K562 (cell line): ENCODE data around the gene RALB. TPM values are rescaled to one million over a fixed set of nuclear protein-coding genes. Genes with fewer than 3 reads are reported as not detected.
"Not testable (repeated sequence)": the region's sequence is repeated elsewhere in the genome, so short reads cannot be mapped to it uniquely, and the experiment has no call there.

ENCODE experiments used
- ATAC-seq: fragments of 200-7000 bp; cut with Tn5 transposase; 3 replicates; pipeline ENCODE4 v1.9.1; 2020; ENCODE audit warnings: moderate library complexity
- BruUV-seq: library from RNA; stranded (reverse); fragments of 400-500 nt; replicated peaks from 2 replicates; lab custom pipeline; 2021; lab: Mats Ljungman, UMichigan
- CTCF ChIA-PET: fragments of 300-600 bp; formaldehyde crosslinking; extraction: SDS; loops from one replicate; lab custom pipeline; 2021; ENCODE audit warnings: low intra/inter-chr PET ratio; lab: Yijun Ruan, JAX
- POLR2A ChIA-PET: fragments of 300-600, 350-650 bp; sonication (Branson Sonifier 250); formaldehyde crosslinking; extraction: SDS; loops from one replicate; lab custom pipeline; 2021; ENCODE audit warnings: antibody characterized with exemption, inconsistent platforms; lab: Yijun Ruan, JAX
- DNase-seq, 4 experiments: peaks; one replicate each; pipeline versions ENCODE4 v3.0.0 to v3.0.0-alpha.2; 2011 to 2018; ENCODE audit warnings: low spot score in 3 of 4, mixed read lengths in 3 of 4; ENCODE audit errors: extremely low read depth in 1 of 4
- FAIRE-seq: peaks from 2 replicates; lab custom pipeline; 2011; peaks lifted over from hg19 to GRCh38; lab: Jason Lieb, UNC
- H2AFZ ChIP-seq: 2 replicates; pipeline ENCODE4 v1.6.0; 2011; ENCODE audit warnings: low read depth, low read length, control low read depth, inconsistent platforms
- H3K27ac ChIP-seq: fragments of 200-600 bp; 3 replicates; pipeline ENCODE4 v1.8.0; 2011; ENCODE audit warnings: low read depth, mild to moderate bottlenecking, control low read depth, inconsistent platforms, low read length, moderate library complexity, mixed read lengths; ENCODE audit errors: extremely low read depth
- H3K27me3 ChIP-seq, 2 experiments: fragments of 300-600 bp in 1 of 2; 2 replicates in 1 of 2; 3 replicates in 1 of 2; pipeline versions ENCODE4 v1.6.0 to v1.8.0; 2011; ENCODE audit warnings: inconsistent platforms in 2 of 2, low read length in 2 of 2, mild to moderate bottlenecking in 1 of 2, mixed read lengths in 1 of 2, moderate library complexity in 1 of 2; ENCODE audit not compliant: control insufficient read depth in 2 of 2, insufficient read depth in 2 of 2
- H3K36me3 ChIP-seq: fragments of 300-600 bp; 3 replicates; pipeline ENCODE4 v1.8.0; 2011; ENCODE audit warnings: mild to moderate bottlenecking, low read length, inconsistent platforms; ENCODE audit not compliant: control insufficient read depth, insufficient read depth
- H3K4me1 ChIP-seq, 2 experiments: fragments of 200-600 bp in 1 of 2; replicated peaks in 1 of 2; 2 replicates in 1 of 2; 3 replicates in 1 of 2; pipeline versions ENCODE4 v1.5.1 to v1.8.0; 2011; ENCODE audit warnings: inconsistent platforms in 2 of 2, low read length in 2 of 2, mild to moderate bottlenecking in 1 of 2, mixed read lengths in 1 of 2, moderate library complexity in 1 of 2; ENCODE audit not compliant: control insufficient read depth in 2 of 2, insufficient read depth in 2 of 2
- H3K4me2 ChIP-seq: 2 replicates; pipeline ENCODE4 v1.6.1; 2011; ENCODE audit warnings: low read length, control low read depth, inconsistent platforms, mixed read lengths; ENCODE audit not compliant: insufficient read depth
- H3K4me3 ChIP-seq: fragments of 200-600 bp; sonication (generic), shearing (Covaris generic); 2 replicates; pipeline ENCODE4 v1.5.1; 2016; ENCODE audit warnings: control low read depth, inconsistent platforms
- H3K79me2 ChIP-seq: fragments of 200-600 bp; 3 replicates; pipeline ENCODE4 v1.8.0; 2011; ENCODE audit warnings: low read length, inconsistent platforms; ENCODE audit not compliant: control insufficient read depth, insufficient read depth
- H3K9ac ChIP-seq, 2 experiments: 2 replicates each; pipeline versions ENCODE4 v1.6.0 to v1.6.1; 2011; ENCODE audit warnings: low read depth in 2 of 2, low read length in 2 of 2, control low read depth in 1 of 2, inconsistent platforms in 1 of 2, mild to moderate bottlenecking in 1 of 2, mixed read lengths in 1 of 2; ENCODE audit not compliant: insufficient read depth in 1 of 2
- H3K9me1 ChIP-seq: one replicate; pipeline ENCODE4 v1.6.0; 2011; ENCODE audit warnings: inconsistent platforms, mild to moderate bottlenecking, low read length, moderate library complexity; ENCODE audit not compliant: control insufficient read depth, insufficient read depth
- H3K9me3 ChIP-seq: replicated peaks from 2 replicates; pipeline ENCODE4 v1.5.1; 2011; ENCODE audit warnings: low read depth, low read length, inconsistent platforms; ENCODE audit not compliant: control insufficient read depth, insufficient read depth
- H4K20me1 ChIP-seq: replicated peaks from 2 replicates; pipeline ENCODE4 v1.6.1; 2011; ENCODE audit warnings: low read length, inconsistent platforms, mixed read lengths; ENCODE audit not compliant: control insufficient read depth, insufficient read depth
- KAT8 ChIP-seq: fragments of 450-650 bp; IDR thresholded peaks from 2 replicates; pipeline ENCODE4 v1.6.1; 2016; ENCODE audit warnings: low read depth, mild to moderate bottlenecking
- MEF2A ChIP-seq: IDR thresholded peaks from 2 replicates; pipeline ENCODE4 v1.6.1; 2011; ENCODE audit warnings: low read depth, mild to moderate bottlenecking, low read length, moderate library complexity; ENCODE audit not compliant: control insufficient read depth
- PCBP1 ChIP-seq: fragments of 200-400 bp; formaldehyde crosslinking; IDR thresholded peaks from 2 replicates; pipeline ENCODE4 v1.6.1; 2018; ENCODE audit warnings: mild to moderate bottlenecking, low read depth, low read length; ENCODE audit not compliant: poor library complexity, severe bottlenecking
- POLR2B ChIP-seq: fragments of 450-650 bp; IDR thresholded peaks from 2 replicates; pipeline ENCODE4 v1.6.1; 2018; ENCODE audit warnings: low read depth; ENCODE audit not compliant: partially characterized antibody
- POU5F1 ChIP-seq: fragments of 150-350 bp; IDR thresholded peaks from 2 replicates; pipeline ENCODE4 v1.6.1; 2014; ENCODE audit warnings: borderline replicate concordance, low read length, low read depth, mild to moderate bottlenecking; ENCODE audit not compliant: partially characterized antibody
- PTTG1 ChIP-seq: fragments of 450-650 bp; IDR thresholded peaks from 2 replicates; pipeline ENCODE4 v1.6.1; 2016; ENCODE audit warnings: low read depth, mild to moderate bottlenecking, missing genetic modification characterization, missing compliant biosample characterization
- SMARCB1 ChIP-seq: IDR thresholded peaks from 2 replicates; pipeline ENCODE4 v1.6.1; 2011; ENCODE audit warnings: improper control_type of control experiment, low read depth; ENCODE audit not compliant: insufficient read length
- TGIF2 ChIP-seq: sonication (generic); formaldehyde crosslinking; IDR thresholded peaks from 2 replicates; pipeline ENCODE4 v1.8.1; 2022; ENCODE audit warnings: mild to moderate bottlenecking, missing genetic modification reagents, moderate library complexity
- ZNF263 ChIP-seq: sonication (generic); formaldehyde crosslinking; IDR thresholded peaks from 2 replicates; pipeline ENCODE4 v1.8.0; 2022; ENCODE audit warnings: mild to moderate bottlenecking, missing genetic modification reagents, borderline replicate concordance
- WGBS: fragments of 100-300 bp; shearing (Covaris generic); methylation state at CpG from one replicate; pipeline ENCODE4 v1.1.6; 2016; ENCODE audit warnings: low coverage, mixed read lengths; ENCODE audit not compliant: insufficient coverage; ENCODE audit errors: missing lambda C conversion rate; 5-methylcytosine and 5-hydroxymethylcytosine counted together
- in situ Hi-C: fragments of 300-500 bp; cut with MboI; formaldehyde crosslinking; loops from 4 replicates; pipeline ENCODE4 v1.15.0; 2018; ENCODE audit warnings: inconsistent platforms, mixed read lengths
- intact Hi-C: fragments of 100-400 bp; cut with micrococcal nuclease; formaldehyde crosslinking; loops from 2 replicates; pipeline ENCODE4 v1.14.2; 2022
- polyA plus RNA-seq, 8 experiments: library from polyadenylated mRNA; depleted of rRNA in 4 of 8; stranded (reverse) in 5 of 8; unstranded in 3 of 8; fragments of >200 nt; fragmentation: Nextera tagmentation in 2 of 8; fragmentation: Illumina TruSeq in 1 of 8; extraction: Ambion mirVana in 2 of 8; extraction: Trizol in 1 of 8; gene quantifications; 2 replicates each; pipeline versions ENCODE4 v1.2.1 to v1.2.3, GENCODE V29; 2011 to 2014; ENCODE audit warnings: inconsistent platforms in 1 of 8, missing spikeins in 1 of 8
- total RNA-seq, 7 experiments: library from RNA; depleted of rRNA in 6 of 7; stranded (reverse); fragments of >200 nt in 6 of 7; fragmentation: Illumina TruSeq in 2 of 7; extraction: Trizol in 2 of 7; gene quantifications; 2 replicates each; pipeline versions ENCODE4 v1.2.1 to v1.2.3, GENCODE V29; 2011 to 2021; ENCODE audit warnings: low replicate concordance in 1 of 7
- TF ChIP-seq, protein P1 (sequence below): fragments of 250-450 bp; sonication (Bioruptor Pico); IDR thresholded peaks from 2 replicates; pipeline ENCODE4 v1.5.1; 2021; ENCODE audit warnings: mild to moderate bottlenecking
- TF ChIP-seq, protein P2 (sequence below): fragments of 450-650 bp; IDR thresholded peaks from one replicate; pipeline ENCODE4 v1.6.1; 2018; ENCODE audit warnings: mild to moderate bottlenecking, moderate library complexity; ENCODE audit not compliant: partially characterized antibody

RALB gene
- total and polyA plus RNA-seq, 9 of the 15 experiments (the other 6 are each of a cell fraction or from before 2014, with no cell fraction given) = 14.8 to 65.6 (median 38.4) TPM

DNA sequence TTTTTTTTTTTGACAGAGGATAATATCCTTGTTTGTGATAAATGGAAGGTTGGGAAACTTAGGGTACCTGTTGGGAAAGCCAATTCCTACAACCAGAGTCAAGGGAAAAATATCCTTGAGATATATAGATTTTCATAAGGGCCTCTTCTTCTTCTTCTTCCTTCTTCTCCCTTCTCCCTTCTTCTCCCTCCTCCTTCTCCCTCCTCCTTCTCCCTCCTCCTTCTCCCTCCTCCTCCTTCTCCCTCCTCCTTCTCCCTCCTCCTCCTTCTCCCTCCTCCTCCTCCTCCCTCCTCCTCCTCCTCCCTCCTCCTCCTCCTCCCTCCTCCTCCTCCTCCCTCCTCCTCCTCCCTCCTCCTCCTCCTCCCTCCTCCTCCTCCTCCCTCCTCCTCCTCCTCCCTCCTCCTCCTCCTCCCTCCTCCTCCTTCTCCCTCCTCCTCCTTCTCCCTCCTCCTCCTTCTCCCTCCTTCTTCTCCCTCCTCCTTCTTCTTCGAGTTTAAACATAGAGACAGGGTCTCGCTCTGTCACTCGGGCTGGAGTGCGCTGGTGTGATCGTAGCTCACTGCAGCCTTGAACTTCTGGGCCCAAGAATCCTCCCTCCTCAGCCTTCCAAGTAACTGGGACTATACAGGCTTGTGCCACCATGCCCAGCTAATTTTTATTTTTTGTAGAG is 68.4 kb downstream of the RALB start:
- H3K9ac ChIP-seq, ATAC-seq, in situ Hi-C loops, intact Hi-C loops, H3K36me3 ChIP-seq, H3K4me2 ChIP-seq, H3K9me3 ChIP-seq, H3K27ac ChIP-seq, DNase-seq, H2AFZ ChIP-seq, H3K4me3 ChIP-seq, H3K9me1 ChIP-seq, BruUV-seq, POLR2A ChIA-PET, FAIRE-seq, H3K79me2 ChIP-seq, CTCF ChIA-PET: not testable (repeated sequence)
- H3K4me1 ChIP-seq = peaks cover 10 to 14% of the 10 kb centered on the region in 2 experiments; a peak in 4 of 5 replicates
- H4K20me1 ChIP-seq = peaks cover 19% of the 10 kb centered on the region; the same call in 1 of the 2 replicates
- peak; percentile 97 for TF ChIP-seq ZNF263 (CRISPR knock-in tag)
- TF ChIP-seq PCBP1 = peak; percentile 48
- peaks cover 37 to 81% of the 10 kb centered on the region in 2 experiments for H3K27me3 ChIP-seq
- WGBS = 47% methylated on average over 5 of the region's 5 CpGs

DNA sequence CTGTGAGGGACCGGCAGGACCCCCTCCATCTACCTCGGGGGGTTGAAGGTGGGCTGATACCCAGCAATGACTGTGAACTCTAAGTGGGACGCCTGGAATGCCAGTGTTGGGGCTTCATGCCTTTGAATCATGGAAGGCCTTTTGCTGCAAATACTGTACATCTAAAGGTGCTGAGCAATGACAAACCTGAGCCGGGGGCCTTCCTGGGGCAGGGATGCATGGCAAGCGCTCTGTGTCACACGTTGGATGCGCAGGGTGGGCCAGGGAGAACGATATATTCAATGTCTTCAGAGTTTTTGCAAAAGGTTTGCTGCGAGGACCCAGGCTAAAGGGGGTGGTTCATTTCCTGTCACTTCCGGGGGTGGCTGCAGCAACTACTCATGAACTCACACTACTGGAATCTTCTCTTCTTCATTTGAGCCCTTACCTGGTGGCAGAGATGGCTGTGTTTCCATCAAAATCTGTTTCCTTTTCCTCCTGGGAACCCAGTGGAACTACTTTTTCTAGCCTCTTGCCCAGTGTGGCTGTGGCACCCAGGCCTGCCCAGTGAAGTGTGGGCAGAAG is 69.2 kb downstream of the RALB start:
- peaks cover 41 to 82% of the 10 kb centered on the region in 2 experiments for H3K27me3 ChIP-seq
- H3K4me2 ChIP-seq = no peak overlapping the region
- WGBS = 8% methylated on average over 10 of the region's 10 CpGs
- no TSS peak for BruUV-seq
- H3K9ac ChIP-seq = no peak overlapping the region
- no peak for FAIRE-seq
- in situ Hi-C loops (no loop called here), intact Hi-C loops (no loop called here)
- H3K9me1 ChIP-seq = no peaks in the 10 kb centered on the region
- DNase-seq = no peak
- peaks cover 19% of the 10 kb centered on the region; the same call in 1 of the 2 replicates for H4K20me1 ChIP-seq
- no peak for ATAC-seq
- POLR2A ChIA-PET = interaction anchor here (0.6 kb wide), 1 partner anchor 1309 kb away, joined by 4 read pairs; no protein-coding TSS in a partner anchor
- H3K27ac ChIP-seq = no peak overlapping the region
- no peaks in the 10 kb centered on the region for H3K36me3 ChIP-seq
- H3K9me3 ChIP-seq = no peaks in the 10 kb centered on the region
- CTCF ChIA-PET = no interaction called here
- H3K4me3 ChIP-seq = no peak overlapping the region
- peaks cover 10 to 14% of the 10 kb centered on the region in 2 experiments; a peak in 4 of 5 replicates for H3K4me1 ChIP-seq
- no peak overlapping the region for H2AFZ ChIP-seq
- no peaks in the 10 kb centered on the region for H3K79me2 ChIP-seq
- TF ChIP-seq POLR2B (no peak), PTTG1 (no peak), SMARCB1 (no peak), TGIF2 (no peak), KAT8 (no peak), POU5F1 (no peak), MEF2A (no peak)
- TF ChIP-seq, protein P1, sequence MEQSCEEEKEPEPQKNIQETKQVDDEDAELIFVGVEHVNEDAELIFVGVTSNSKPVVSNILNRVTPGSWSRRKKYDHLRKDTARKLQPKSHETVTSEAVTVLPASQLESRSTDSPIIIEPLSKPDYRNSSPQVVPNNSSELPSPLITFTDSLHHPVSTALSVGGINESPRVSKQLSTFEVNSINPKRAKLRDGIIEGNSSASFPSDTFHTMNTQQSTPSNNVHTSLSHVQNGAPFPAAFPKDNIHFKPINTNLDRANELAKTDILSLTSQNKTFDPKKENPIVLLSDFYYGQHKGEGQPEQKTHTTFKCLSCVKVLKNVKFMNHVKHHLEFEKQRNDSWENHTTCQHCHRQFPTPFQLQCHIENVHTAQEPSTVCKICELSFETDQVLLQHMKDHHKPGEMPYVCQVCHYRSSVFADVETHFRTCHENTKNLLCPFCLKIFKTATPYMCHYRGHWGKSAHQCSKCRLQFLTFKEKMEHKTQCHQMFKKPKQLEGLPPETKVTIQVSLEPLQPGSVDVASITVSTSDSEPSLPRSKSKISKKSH (CRISPR knock-in tag) = no peak
- TF ChIP-seq, protein P2, sequence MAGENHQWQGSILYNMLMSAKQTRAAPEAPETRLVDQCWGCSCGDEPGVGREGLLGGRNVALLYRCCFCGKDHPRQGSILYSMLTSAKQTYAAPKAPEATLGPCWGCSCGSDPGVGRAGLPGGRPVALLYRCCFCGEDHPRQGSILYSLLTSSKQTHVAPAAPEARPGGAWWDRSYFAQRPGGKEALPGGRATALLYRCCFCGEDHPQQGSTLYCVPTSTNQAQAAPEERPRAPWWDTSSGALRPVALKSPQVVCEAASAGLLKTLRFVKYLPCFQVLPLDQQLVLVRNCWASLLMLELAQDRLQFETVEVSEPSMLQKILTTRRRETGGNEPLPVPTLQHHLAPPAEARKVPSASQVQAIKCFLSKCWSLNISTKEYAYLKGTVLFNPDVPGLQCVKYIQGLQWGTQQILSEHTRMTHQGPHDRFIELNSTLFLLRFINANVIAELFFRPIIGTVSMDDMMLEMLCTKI = no peak
